WTC11 (cell line): ENCODE measurements around the gene KCNT1. TPM values are rescaled to one million over a fixed set of nuclear protein-coding genes. Genes with fewer than 3 reads are reported as not detected.

ENCODE experiments used
- ATAC-seq: fragments of 200-7000 bp; cut with Tn5 transposase; 2 replicates; pipeline ENCODE4 v1.10.0; 2021; ENCODE audit warnings: mild to moderate bottlenecking, moderate library complexity
- CTCF ChIA-PET: fragments of 300-600 bp; sonication (Branson Sonifier 250); formaldehyde crosslinking; loops from one replicate; lab custom pipeline; 2021; ENCODE audit warnings: antibody characterized with exemption; lab: Charles Lee
- POLR2A ChIA-PET: fragments of 350-600 bp; sonication (Branson Sonifier 250); formaldehyde crosslinking; loops from one replicate; lab custom pipeline; 2021; ENCODE audit warnings: antibody characterized with exemption; lab: Charles Lee
- DNase-seq: peaks from one replicate; pipeline ENCODE4 v3.0.0; 2021; ENCODE audit warnings: low spot score
- H3K27ac Mint-ChIP-seq: 2 replicates; pipeline ENCODE4 v1.8.0; 2021; ENCODE audit warnings: mixed read lengths
- H3K27me3 Mint-ChIP-seq: 2 replicates; pipeline ENCODE4 v1.8.0; 2021; ENCODE audit warnings: low read depth, mild to moderate bottlenecking, moderate library complexity, mixed read lengths
- H3K36me3 Mint-ChIP-seq: 2 replicates; pipeline ENCODE4 v1.8.0; 2021; ENCODE audit warnings: mixed read lengths
- H3K4me1 Mint-ChIP-seq: 2 replicates; pipeline ENCODE4 v1.8.0; 2022; ENCODE audit warnings: mixed read lengths
- H3K4me3 Mint-ChIP-seq: 2 replicates; pipeline ENCODE4 v1.8.0; 2021; ENCODE audit warnings: mild to moderate bottlenecking, moderate library complexity, mixed read lengths
- H3K9me3 Mint-ChIP-seq: 2 replicates; pipeline ENCODE4 v1.8.0; 2021; ENCODE audit warnings: mixed read lengths
- ARID4B ChIP-seq: sonication (generic); formaldehyde crosslinking; IDR thresholded peaks from 2 replicates; pipeline ENCODE4 v1.8.0; 2023; ENCODE audit warnings: missing genetic modification reagents, mild to moderate bottlenecking, borderline replicate concordance
- ATF6 ChIP-seq: sonication (generic); formaldehyde crosslinking; IDR thresholded peaks from 2 replicates; pipeline ENCODE4 v1.8.1; 2023; ENCODE audit warnings: mild to moderate bottlenecking, missing genetic modification reagents
- CDX4 ChIP-seq: fragments of 250-450 bp; sonication (Bioruptor Pico); IDR thresholded peaks from 2 replicates; pipeline ENCODE4 v1.9.0; 2021; ENCODE audit warnings: moderate library complexity, mild to moderate bottlenecking, inconsistent platforms, borderline replicate concordance
- E2F1 ChIP-seq: sonication (generic); formaldehyde crosslinking; IDR thresholded peaks from 2 replicates; pipeline ENCODE4 v1.8.0; 2022; ENCODE audit warnings: mild to moderate bottlenecking, missing genetic modification reagents
- FOXK1 ChIP-seq: sonication (generic); formaldehyde crosslinking; IDR thresholded peaks from 2 replicates; pipeline ENCODE4 v1.8.0; 2022; ENCODE audit warnings: mild to moderate bottlenecking, moderate library complexity, missing genetic modification reagents
- GTF2I ChIP-seq: fragments of 250-450 bp; sonication (Bioruptor Pico); conservative IDR thresholded peaks from 2 replicates; pipeline ENCODE4 v1.4.0; 2021; ENCODE audit warnings: mild to moderate bottlenecking
- IRF1 ChIP-seq: sonication (generic); formaldehyde crosslinking; IDR thresholded peaks from 2 replicates; pipeline ENCODE4 v1.8.0; 2023; ENCODE audit warnings: missing genetic modification reagents
- IRF2 ChIP-seq: sonication (generic); formaldehyde crosslinking; IDR thresholded peaks from 2 replicates; pipeline ENCODE4 v1.8.0; 2022; ENCODE audit warnings: low read depth, missing genetic modification reagents, borderline replicate concordance
- MLX ChIP-seq: sonication (generic); formaldehyde crosslinking; IDR thresholded peaks from 2 replicates; pipeline ENCODE4 v1.8.1; 2023; ENCODE audit warnings: mild to moderate bottlenecking, missing genetic modification reagents, moderate library complexity
- NFATC4 ChIP-seq: fragments of 250-450 bp; sonication (Bioruptor Pico); IDR thresholded peaks from 2 replicates; pipeline ENCODE4 v1.9.0; 2021; ENCODE audit warnings: mild to moderate bottlenecking
- NFE2L1 ChIP-seq: sonication (generic); formaldehyde crosslinking; IDR thresholded peaks from 2 replicates; pipeline ENCODE4 v1.8.1; 2023; ENCODE audit warnings: missing genetic modification reagents
- NFYB ChIP-seq: sonication (generic); formaldehyde crosslinking; conservative IDR thresholded peaks from 2 replicates; pipeline ENCODE4 v1.8.0; 2022; ENCODE audit warnings: low read depth, missing genetic modification reagents
- NR3C1 ChIP-seq: sonication (generic); formaldehyde crosslinking; conservative IDR thresholded peaks from 2 replicates; pipeline ENCODE4 v1.8.1; 2023; ENCODE audit warnings: low read depth, mild to moderate bottlenecking, missing genetic modification reagents
- PREB ChIP-seq: sonication (generic); formaldehyde crosslinking; IDR thresholded peaks from 2 replicates; pipeline ENCODE4 v1.8.1; 2022; ENCODE audit warnings: mild to moderate bottlenecking, missing genetic modification reagents, moderate library complexity, borderline replicate concordance
- SOX15 ChIP-seq: fragments of 250-450 bp; sonication (Bioruptor Pico); IDR thresholded peaks from 2 replicates; pipeline ENCODE4 v1.9.0; 2021; ENCODE audit warnings: mild to moderate bottlenecking
- SP1 ChIP-seq: sonication (generic); formaldehyde crosslinking; conservative IDR thresholded peaks from 2 replicates; pipeline ENCODE4 v1.8.1; 2022; ENCODE audit warnings: missing genetic modification reagents
- USF1 ChIP-seq: sonication (generic); formaldehyde crosslinking; IDR thresholded peaks from 2 replicates; pipeline ENCODE4 v1.8.0; 2022; ENCODE audit warnings: mild to moderate bottlenecking, missing genetic modification reagents
- ZNF281 ChIP-seq: sonication (generic); formaldehyde crosslinking; IDR thresholded peaks from 2 replicates; pipeline ENCODE4 v1.8.0; 2023; ENCODE audit warnings: mild to moderate bottlenecking, missing genetic modification reagents
- total RNA-seq: library from RNA; stranded (reverse); gene quantifications from 3 replicates; pipeline ENCODE4 v1.2.3, GENCODE V29; 2021

KCNT1 gene
- total RNA-seq, 1 experiment from 2014 or later, result 0.13 TPM

GRCh38 chr9:135780626-135781025 is 78.6 kb downstream of the KCNT1 start:
- Mint-ChIP-seq H3K4me1 (no peaks in the 10 kb centered on the region), H3K9me3 (no peaks in the 10 kb centered on the region), H3K36me3 (no peaks in the 10 kb centered on the region), H3K27me3 (no peaks in the 10 kb centered on the region), H3K27ac (no peak overlapping the region), H3K4me3 (no peak overlapping the region)
- TF ChIP-seq E2F1 (CRISPR knock-in tag) (no peak), IRF2 (CRISPR knock-in tag) (no peak), NFATC4 (no peak), ATF6 (no peak), NFE2L1 (CRISPR knock-in tag) (no peak), NFYB (CRISPR knock-in tag) (no peak), IRF1 (CRISPR knock-in tag) (no peak), GTF2I (no peak), SOX15 (CRISPR knock-in tag) (no peak)
- POLR2A ChIA-PET, result interaction anchor here (0.6 kb wide), 1 partner anchor 853 kb away, joined by 5 read pairs; no protein-coding TSS in a partner anchor
- ATAC-seq (no peak), DNase-seq (no peak)
- CTCF ChIA-PET, result interaction anchor here (1.5 kb wide), 1 partner anchor 17 kb away, joined by 3 read pairs; no protein-coding TSS in a partner anchor

GRCh38 chr9:135782946-135783345 is 81.0 kb downstream of the KCNT1 start:
- Mint-ChIP-seq H3K4me1 (no peaks in the 10 kb centered on the region), H3K9me3 (no peaks in the 10 kb centered on the region), H3K27me3 (no peaks in the 10 kb centered on the region), H3K4me3 (no peak overlapping the region), H3K27ac (no peak overlapping the region; the same call in 1 of the 2 replicates), H3K36me3 (no peaks in the 10 kb centered on the region)
- ChIA-PET CTCF (interaction anchor here (1.0 to 3.3 kb wide), 3 partner anchors 9 to 68 kb away, joined by 3 to 14 read pairs (median 3); no protein-coding TSS in a partner anchor), POLR2A (no interaction called here)
- ATAC-seq, result no peak
- DNase-seq, result no peak
- no peak for TF ChIP-seq FOXK1
- TF ChIP-seq MLX (CRISPR knock-in tag), result no peak
- TF ChIP-seq ARID4B, result no peak
- TF ChIP-seq SP1, result no peak
- TF ChIP-seq CDX4, result no peak
- no peak for TF ChIP-seq USF1 (CRISPR knock-in tag)
- TF ChIP-seq NR3C1 (CRISPR knock-in tag), result no peak
- TF ChIP-seq PREB, result no peak
- no peak for TF ChIP-seq ZNF281 (CRISPR knock-in tag)
